ENCODE measurements around the gene KIAA0513. TPM values are rescaled to one million over a fixed set of nuclear protein-coding genes. Genes with fewer than 3 reads are reported as not detected.
A peak's percentile ranks its signal among the peaks of the same experiment; 100 is the strongest.

KIAA0513 gene
- total RNA-seq, 1 donor from 2014 or later = 7.4 TPM

GRCh38 chr16:85081038-85081437 is 53.4 kb downstream of the KIAA0513 start:
- intact Hi-C loops (cut with DNase I) = loop anchor here (10.0 kb wide), 1 partner anchor 96 kb away; no protein-coding TSS in a partner anchor

GRCh38 chr16:85081765-85082164 is 54.2 kb downstream of the KIAA0513 start:
- ATAC-seq = no peak
- intact Hi-C loops (cut with DNase I) = loop anchor here (10.0 kb wide), 1 partner anchor 97 kb away; no protein-coding TSS in a partner anchor
- DNase-seq (ENCODE audit: missing footprints) = no peak

More at GRCh38 chr16:85081038-85081437, 53.4 kb downstream of the KIAA0513 start:
- no peak for ATAC-seq
- DNase-seq (ENCODE audit: missing footprints) = no peak

- intact Hi-C loops (cut with DNase I) = loop anchor here (10.0 kb wide), 1 partner anchor 98 kb away; no protein-coding TSS in a partner anchor
- ATAC-seq (no peak), DNase-seq (ENCODE audit: missing footprints) (no peak)
Observed at GRCh38 chr16:85082173-85083050, 54.8 kb downstream of the KIAA0513 start.

- ATAC-seq (no peak), DNase-seq (ENCODE audit: missing footprints) (no peak)
- intact Hi-C loops (cut with DNase I) = loop anchor here (10.0 kb wide), 1 partner anchor 98 kb away; no protein-coding TSS in a partner anchor
Observed at GRCh38 chr16:85083051-85083639, 55.5 kb downstream of the KIAA0513 start.

- intact Hi-C loops (cut with DNase I) = loop anchor here (5.0 to 10.0 kb wide), 3 partner anchors 73 to 333 kb away; partner anchors contain the start of gene ZDHHC7
- no peak for ATAC-seq
- no peak for DNase-seq (ENCODE audit: missing footprints)
Observed at GRCh38 chr16:85084841-85085510, 57.4 kb downstream of the KIAA0513 start.

GRCh38 chr16:85085721-85086120 is 58.1 kb downstream of the KIAA0513 start:
- DNase-seq (ENCODE audit: missing footprints) = no peak
- intact Hi-C loops (cut with DNase I) = loop anchor here (5.0 to 10.0 kb wide), 3 partner anchors 73 to 333 kb away; partner anchors contain the start of gene ZDHHC7
- no peak for ATAC-seq

GRCh38 chr16:85086347-85087291 is 59.0 kb downstream of the KIAA0513 start:
- ATAC-seq (peak; percentile 73), DNase-seq (ENCODE audit: missing footprints) (peak; percentile 83)
- intact Hi-C loops (cut with DNase I) = loop anchor here (5.0 to 10.0 kb wide), 3 partner anchors 74 to 334 kb away; partner anchors contain the start of gene ZDHHC7

- DNase-seq (ENCODE audit: missing footprints) (no peak), ATAC-seq (no peak)
- intact Hi-C loops (cut with DNase I) = loop anchor here (5.0 to 10.0 kb wide), 3 partner anchors 76 to 336 kb away; partner anchors contain the start of gene ZDHHC7
Observed at GRCh38 chr16:85087899-85088569, 60.4 kb downstream of the KIAA0513 start.

GRCh38 chr16:85088570-85089199 is 61.1 kb downstream of the KIAA0513 start:
- intact Hi-C loops (cut with DNase I) = loop anchor here (5.0 to 10.0 kb wide), 3 partner anchors 76 to 336 kb away; partner anchors contain the start of gene ZDHHC7
- ATAC-seq = no peak
- DNase-seq (ENCODE audit: missing footprints) = no peak

GRCh38 chr16:85089525-85089924 is 61.9 kb downstream of the KIAA0513 start:
- intact Hi-C loops (cut with DNase I) = loop anchor here (5.0 to 10.0 kb wide), 3 partner anchors 77 to 337 kb away; partner anchors contain the start of gene ZDHHC7
- DNase-seq (ENCODE audit: missing footprints) (no peak), ATAC-seq (peak; percentile 11)

GRCh38 chr16:85090181-85090580 is 62.6 kb downstream of the KIAA0513 start:
- no peak for DNase-seq (ENCODE audit: missing footprints)
- ATAC-seq = no peak
- intact Hi-C loops (cut with DNase I) = no loop called here

- DNase-seq (ENCODE audit: missing footprints) (no peak), ATAC-seq (no peak)
Observed at GRCh38 chr16:85090873-85091521, 63.4 kb downstream of the KIAA0513 start.

GRCh38 chr16:85091522-85091910 is 63.9 kb downstream of the KIAA0513 start:
- intact Hi-C loops (cut with DNase I) = no loop called here
- ATAC-seq (no peak), DNase-seq (ENCODE audit: missing footprints) (no peak)

More at GRCh38 chr16:85090873-85091521, 63.4 kb downstream of the KIAA0513 start:
- intact Hi-C loops (cut with DNase I) = no loop called here

GRCh38 chr16:85092309-85092708 is 64.7 kb downstream of the KIAA0513 start:
- intact Hi-C loops (cut with DNase I) = no loop called here
- ATAC-seq (no peak), DNase-seq (ENCODE audit: missing footprints) (no peak)

- intact Hi-C loops (cut with DNase I) = no loop called here
- DNase-seq (ENCODE audit: missing footprints) (no peak), ATAC-seq (no peak)
Observed at GRCh38 chr16:85092851-85093250, 65.3 kb downstream of the KIAA0513 start.

- ATAC-seq = no peak
- intact Hi-C loops (cut with DNase I) = no loop called here
- DNase-seq (ENCODE audit: missing footprints) = no peak
Observed at GRCh38 chr16:85093705-85094104, 66.1 kb downstream of the KIAA0513 start.
